Stomach (tissue), 9 donors: Measurements from ENCODE around the gene PRTN3. TPM values are rescaled to one million over a fixed set of nuclear protein-coding genes. Genes with fewer than 3 reads are reported as not detected.
"Not testable (repeated sequence)": the region's sequence is repeated elsewhere in the genome, so short reads cannot be mapped to it uniquely, and the experiment has no call there.

ENCODE experiments used
- DNase-seq, 2 donors: peaks; one replicate each; pipeline versions ENCODE4 v3.0.0 to v3.0.0-alpha.2; 2013 to 2019
- H3K27ac ChIP-seq, 5 donors: fragments of 200-600 bp in 4 of 5; sonication (generic) in 4 of 5; one replicate each; pipeline ENCODE4 v1.5.1; 2013 to 2019; ENCODE audit warnings: mild to moderate bottlenecking in 1 of 5, moderate library complexity in 1 of 5
- H3K27me3 ChIP-seq, 3 donors: fragments of 200-600 bp; sonication (generic); one replicate each; pipeline ENCODE4 v1.5.1; 2017 to 2019; ENCODE audit warnings: mixed run types in 1 of 3
- H3K36me3 ChIP-seq, 4 donors: fragments of 200-600 bp; sonication (generic); 1 replicate in 3 of 4; 2 replicates in 1 of 4; pipeline ENCODE4 v1.5.1; 2016 to 2019
- H3K4me1 ChIP-seq, 4 donors: fragments of 200-600 bp; sonication (generic); one replicate each; pipeline ENCODE4 v1.5.1; 2016 to 2019
- H3K4me3 ChIP-seq, 4 donors: fragments of 200-600 bp; sonication (generic) in 3 of 4; one replicate each; pipeline ENCODE4 v1.5.1; 2016 to 2019; ENCODE audit warnings: mild to moderate bottlenecking in 1 of 4
- H3K9me3 ChIP-seq, 4 donors: fragments of 200-600 bp; sonication (generic); one replicate each; pipeline ENCODE4 v1.5.1; 2016 to 2019
- EP300 ChIP-seq: sonication (generic); formaldehyde crosslinking; IDR thresholded peaks from one replicate; pipeline ENCODE4 v1.6.1; 2017; ENCODE audit warnings: antibody characterized with exemption
- POLR2A ChIP-seq, 4 donors: fragments of 450-650 bp; IDR thresholded peaks; one replicate each; pipeline ENCODE4 v1.6.1; 2016; ENCODE audit warnings: antibody characterized with exemption in 4 of 4, control low read depth in 2 of 4, mild to moderate bottlenecking in 1 of 4, moderate library complexity in 1 of 4
- POLR2AphosphoS5 ChIP-seq, 3 donors: sonication (generic); formaldehyde crosslinking; IDR thresholded peaks; one replicate each; pipeline ENCODE4 v1.6.1; 2016; ENCODE audit warnings: antibody characterized with exemption in 3 of 3
- WGBS, 5 donors: extraction: QIAGEN DNeasy Blood & Tissue Kit in 3 of 5; methylation state at CpG; one replicate each; pipeline versions ENCODE4 v1.1.5 to v1.1.7; 2013 to 2018; 5-methylcytosine and 5-hydroxymethylcytosine counted together
- intact Hi-C: fragments of 100-400 bp; cut with DNase I; formaldehyde crosslinking; loops from one replicate; pipeline ENCODE4 v1.15.1; 2023; ENCODE audit warnings: low total_unique reads
- polyA plus RNA-seq, 3 donors: library from polyadenylated mRNA; stranded (reverse); fragments of 200-250 nt; gene quantifications; one replicate each; pipeline ENCODE4 v1.2.3, GENCODE V29; 2013
- total RNA-seq, 5 donors: library from RNA; depleted of rRNA; stranded (reverse); fragments of >200 nt; gene quantifications; one replicate each; pipeline versions ENCODE4 v1.1.0 to v1.2.3, GENCODE V29; 2014 to 2016
- TF ChIP-seq, protein P1 (sequence below), 7 experiments: fragments of 450-650 bp in 4 of 7; fragments of 200-600 bp in 3 of 7; sonication (generic) in 3 of 7; IDR thresholded peaks; one replicate each; pipeline ENCODE4 v1.5.1; 2016 to 2019; ENCODE audit warnings: antibody characterized with exemption in 7 of 7, control low read depth in 2 of 7, mild to moderate bottlenecking in 1 of 7
- donor health status: healthy with polysubstance abuse.
- donor health status: Bipolar disorder and iron deficiency.
- donor health status: healthy.

PRTN3 gene
- total and polyA plus RNA-seq, 8 donors = 0.15 to 2.6 TPM; not detected in 6

DNA sequence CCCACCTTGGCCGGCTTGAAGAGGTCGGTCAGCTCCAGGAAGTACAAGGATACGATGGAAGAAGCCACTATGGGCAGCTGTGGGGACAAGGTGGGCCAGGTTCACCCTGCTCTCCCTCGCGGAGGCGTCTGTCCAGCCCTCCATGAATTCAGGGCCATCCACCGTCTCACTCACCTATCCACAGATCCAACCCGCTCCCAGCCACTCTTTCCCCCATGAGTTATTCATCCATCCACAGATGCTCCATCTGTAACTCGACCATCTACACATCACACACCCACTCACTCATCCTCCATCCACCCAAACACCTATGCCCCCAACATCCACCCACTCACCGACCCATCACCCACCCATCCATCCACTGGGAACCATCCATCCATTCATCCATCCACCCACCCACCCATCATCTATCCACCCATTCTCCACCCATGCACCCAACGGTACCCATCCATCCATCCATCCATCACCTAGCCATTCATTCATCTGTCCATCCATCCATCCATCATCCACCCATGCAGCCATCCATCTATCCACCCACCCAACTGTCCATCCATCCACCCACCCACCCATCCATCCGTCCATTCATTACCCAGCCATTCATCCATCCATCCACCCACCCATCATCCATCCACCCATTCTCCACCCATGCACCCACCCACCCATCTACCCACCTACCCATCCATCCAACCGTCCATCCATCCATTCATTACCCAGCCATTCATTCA is 24.9 kb upstream of the PRTN3 start:
- WGBS, 5 donors = 90 to 98% (median 96%) methylated on average over 13 of the region's 13 CpGs
- intact Hi-C loops = no loop called here

DNA sequence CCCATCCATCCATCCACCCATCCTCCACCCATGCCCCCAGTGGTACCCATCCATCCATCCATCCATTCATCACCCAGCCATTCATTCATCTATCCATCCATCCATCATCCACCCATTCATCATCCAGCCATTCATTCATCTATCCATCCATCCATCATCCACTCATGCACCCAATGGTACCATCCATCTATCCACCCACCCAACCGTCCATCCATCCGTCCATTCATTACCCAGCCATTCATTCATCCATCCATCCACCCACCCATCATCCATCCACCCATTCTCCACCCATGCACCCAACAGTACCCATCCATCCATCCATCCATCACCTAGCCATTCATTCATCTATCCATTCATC is 24.3 kb upstream of the PRTN3 start:
- no peak for DNase-seq
- intact Hi-C loops = no loop called here
- H3K9me3 ChIP-seq = no peaks in the 10 kb centered on the region
- no peak overlapping the region for H3K27ac ChIP-seq
- peaks cover 14 to 23% (median 21%) of the 10 kb centered on the region in 4 donors for H3K36me3 ChIP-seq
- H3K27me3 ChIP-seq = peaks cover 0 to 7% (median 6%) of the 10 kb centered on the region in 3 donors
- H3K4me1 ChIP-seq = peaks cover 4 to 5% (median 4%) of the 10 kb centered on the region in 4 donors
- 85 to 100% (median 93%) methylated on average over 2 of the region's 2 CpGs for WGBS, 5 donors
- TF ChIP-seq, protein P1, sequence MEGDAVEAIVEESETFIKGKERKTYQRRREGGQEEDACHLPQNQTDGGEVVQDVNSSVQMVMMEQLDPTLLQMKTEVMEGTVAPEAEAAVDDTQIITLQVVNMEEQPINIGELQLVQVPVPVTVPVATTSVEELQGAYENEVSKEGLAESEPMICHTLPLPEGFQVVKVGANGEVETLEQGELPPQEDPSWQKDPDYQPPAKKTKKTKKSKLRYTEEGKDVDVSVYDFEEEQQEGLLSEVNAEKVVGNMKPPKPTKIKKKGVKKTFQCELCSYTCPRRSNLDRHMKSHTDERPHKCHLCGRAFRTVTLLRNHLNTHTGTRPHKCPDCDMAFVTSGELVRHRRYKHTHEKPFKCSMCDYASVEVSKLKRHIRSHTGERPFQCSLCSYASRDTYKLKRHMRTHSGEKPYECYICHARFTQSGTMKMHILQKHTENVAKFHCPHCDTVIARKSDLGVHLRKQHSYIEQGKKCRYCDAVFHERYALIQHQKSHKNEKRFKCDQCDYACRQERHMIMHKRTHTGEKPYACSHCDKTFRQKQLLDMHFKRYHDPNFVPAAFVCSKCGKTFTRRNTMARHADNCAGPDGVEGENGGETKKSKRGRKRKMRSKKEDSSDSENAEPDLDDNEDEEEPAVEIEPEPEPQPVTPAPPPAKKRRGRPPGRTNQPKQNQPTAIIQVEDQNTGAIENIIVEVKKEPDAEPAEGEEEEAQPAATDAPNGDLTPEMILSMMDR (IDR thresholded peaks at IDR 0.05) = no peak
- TF ChIP-seq POLR2A (IDR thresholded peaks at IDR 0.05) = no peak
- no peak for TF ChIP-seq EP300
- TF ChIP-seq POLR2AphosphoS5 (IDR thresholded peaks at IDR 0.05) = no peak
- H3K4me3 ChIP-seq = no peak overlapping the region

More for the DNA sequence above, 24.9 kb upstream of the PRTN3 start:
- TF ChIP-seq POLR2AphosphoS5 (IDR thresholded peaks at IDR 0.05) (no peak), POLR2A (IDR thresholded peaks at IDR 0.05) (no peak), EP300 (no peak)
- TF ChIP-seq, protein P1 (IDR thresholded peaks at IDR 0.05) = no peak
- no peak overlapping the region for H3K27ac ChIP-seq
- H3K27me3 ChIP-seq = peaks cover 0 to 2% (median under 1%) of the 10 kb centered on the region in 3 donors
- no peaks in the 10 kb centered on the region for H3K4me1 ChIP-seq
- no peak overlapping the region for H3K4me3 ChIP-seq
- H3K36me3 ChIP-seq = peaks cover 18 to 29% (median 26%) of the 10 kb centered on the region in 4 donors
- DNase-seq = no peak
- H3K9me3 ChIP-seq = no peaks in the 10 kb centered on the region

DNA sequence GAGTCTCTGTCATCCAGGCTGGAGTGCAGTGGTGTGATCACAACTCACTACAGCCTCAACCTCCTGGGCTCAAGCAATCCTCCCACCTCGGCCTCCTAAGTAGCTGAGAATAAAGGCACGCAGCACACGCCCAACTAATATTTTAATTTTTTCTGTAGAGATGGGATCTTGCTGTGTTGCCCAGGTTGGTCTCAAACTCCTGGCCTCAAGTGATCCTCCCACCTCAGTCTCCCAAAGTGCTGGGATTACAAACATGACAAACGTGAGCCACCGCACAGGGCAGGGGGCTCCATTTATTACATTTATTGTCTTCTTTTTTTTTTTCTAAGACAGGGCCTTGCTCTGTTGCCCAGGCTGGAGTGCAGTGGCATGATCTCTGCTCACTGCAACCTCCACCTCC is 20.6 kb upstream of the PRTN3 start:
- H3K27me3 ChIP-seq = peaks cover 13 to 38% (median 31%) of the 10 kb centered on the region in 3 donors
- DNase-seq, H3K4me3 ChIP-seq, H3K36me3 ChIP-seq, intact Hi-C loops, H3K9me3 ChIP-seq, H3K27ac ChIP-seq: not testable (repeated sequence)
- 86 to 98% (median 93%) methylated on average over 5 of the region's 5 CpGs for WGBS, 5 donors
- peaks cover 14 to 25% (median 22%) of the 10 kb centered on the region in 4 donors for H3K4me1 ChIP-seq

DNA sequence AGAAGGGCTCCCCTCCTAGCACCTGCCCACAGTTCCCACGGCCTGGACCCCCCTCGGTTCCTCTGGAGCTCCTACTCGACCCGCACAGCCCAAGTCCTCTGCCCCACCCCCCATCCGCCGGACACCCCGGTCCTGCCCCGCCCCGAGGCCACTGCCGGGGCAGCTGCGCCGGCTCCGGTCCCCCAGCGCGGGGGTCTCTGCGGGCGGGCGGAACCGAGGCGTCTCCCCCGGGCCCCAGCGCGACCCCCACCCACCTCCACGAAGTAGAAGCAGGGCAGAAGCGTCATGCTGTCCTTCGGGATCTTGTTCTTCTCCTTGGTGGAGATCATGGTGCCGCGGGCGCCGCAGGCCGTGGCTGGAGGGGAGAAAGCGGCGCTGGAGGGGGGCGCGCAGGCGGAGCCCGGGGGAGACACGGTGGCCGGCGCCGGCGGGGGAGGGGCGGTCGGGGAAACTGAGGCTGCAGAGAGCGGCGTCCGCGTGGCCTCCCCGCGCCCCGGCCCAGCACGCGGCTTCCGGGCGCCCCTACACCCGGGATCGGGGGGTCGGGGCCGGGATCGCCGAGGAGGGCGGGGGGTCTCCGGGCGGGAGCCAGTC is 19.5 kb upstream of the PRTN3 start:
- intact Hi-C loops = no loop called here
- WGBS, 5 donors = 0 to 8% (median 2%) methylated on average over 5 to 64 of the region's 64 CpGs

More for the DNA sequence above, 19.5 kb upstream of the PRTN3 start:
- Histone ChIP-seq H3K4me3 (peak overlapping the region; percentile 25 to 48 (median 35)), H3K27me3 (peaks cover 13 to 49% (median 31%) of the 10 kb centered on the region in 3 donors), H3K36me3 (no peaks in the 10 kb centered on the region), H3K4me1 (peaks cover 14 to 25% (median 22%) of the 10 kb centered on the region in 4 donors), H3K27ac (no peak overlapping the region), H3K9me3 (no peaks in the 10 kb centered on the region)
- no peak for DNase-seq
- no peak for TF ChIP-seq EP300
- TF ChIP-seq POLR2AphosphoS5 (IDR thresholded peaks at IDR 0.05) = no peak
- no peak for TF ChIP-seq POLR2A (IDR thresholded peaks at IDR 0.05)
- TF ChIP-seq, protein P1 (IDR thresholded peaks at IDR 0.05) = no peak
